Measurements from ENCODE around the gene FADS2. TPM values are rescaled to one million over a fixed set of nuclear protein-coding genes. Genes with fewer than 3 reads are reported as not detected.

The FADS2 gene
- total and polyA plus RNA-seq, 7 experiments from 2014 or later: 0.19 to 192 (median 2.1) TPM

GRCh38 chr11:61794579-61794978 lies 33.5 kb upstream of the FADS2 start:
- Mint-ChIP-seq H3K4me3 (peak overlapping the region in 2 of 10 donors; percentile 52 to 95), H3K4me1 (peaks cover 14 to 67% (median 30%) of the 10 kb centered on the region in 7 donors), H3K27ac (peak overlapping the region in 1 of 9 donors; percentile 30), H3K27me3 (no peaks in the 10 kb centered on the region), H3K36me3 (peaks cover 0 to 21% (median 2%) of the 10 kb centered on the region in 5 donors), H3K9me3 (no peaks in the 10 kb centered on the region)
- intact Hi-C loops (cut with micrococcal nuclease): loop anchor here (5.0 kb wide), 2 partner anchors 47 to 173 kb away; partner anchors contain the start of gene FTH1 (in 1 of the 2)
- ChIA-PET POLR2A (no interaction called here), CTCF (interaction anchor here (5.1 kb wide), 1 partner anchor 287 kb away, joined by 66 read pairs; no protein-coding TSS in a partner anchor)
- peaks cover 9 to 14% of the 10 kb centered on the region in 2 donors for H3K4me1 ChIP-seq (ENCODE audit: control insufficient read depth in 2 of 2, insufficient read depth in 2 of 2, low read length in 2 of 2)
- H3K27ac ChIP-seq (ENCODE audit: low read depth, low read length): no peak overlapping the region
- ATAC-seq (no peak), DNase-seq (no peak)
- no peak overlapping the region for H3K4me3 ChIP-seq (ENCODE audit: low read length)
- H3K36me3 ChIP-seq (ENCODE audit: control insufficient read depth in 2 of 3, insufficient read depth in 3 of 3, low read length in 3 of 3): peaks cover 0 to 16% (median under 1%) of the 10 kb centered on the region in 3 experiments
- H3K9me3 ChIP-seq (ENCODE audit: control insufficient read depth in 2 of 3, low read length in 3 of 3): no peaks in the 10 kb centered on the region
- H3K27me3 ChIP-seq (ENCODE audit: control insufficient read depth in 2 of 2, insufficient read depth in 2 of 2, low read length in 2 of 2): no peaks in the 10 kb centered on the region

- Histone ChIP-seq H3K36me3 (ENCODE audit: control insufficient read depth in 2 of 3, insufficient read depth in 3 of 3, low read length in 3 of 3) (peaks cover 0 to 8% (median 0%) of the 10 kb centered on the region in 3 experiments), H3K4me3 (ENCODE audit: low read length) (no peak overlapping the region), H3K27ac (ENCODE audit: low read depth, low read length) (no peak overlapping the region), H3K27me3 (ENCODE audit: control insufficient read depth in 2 of 2, insufficient read depth in 2 of 2, low read length in 2 of 2) (no peaks in the 10 kb centered on the region), H3K4me1 (ENCODE audit: control insufficient read depth in 2 of 2, insufficient read depth in 2 of 2, low read length in 2 of 2) (peaks cover 9 to 14% of the 10 kb centered on the region in 2 donors), H3K9me3 (ENCODE audit: control insufficient read depth in 2 of 3, low read length in 3 of 3) (no peaks in the 10 kb centered on the region)
- Mint-ChIP-seq H3K36me3 (peaks cover 0 to 15% (median 3%) of the 10 kb centered on the region in 5 donors), H3K4me1 (peaks cover 14 to 61% (median 27%) of the 10 kb centered on the region in 7 donors), H3K9me3 (no peaks in the 10 kb centered on the region), H3K27me3 (no peaks in the 10 kb centered on the region), H3K27ac (peak overlapping the region in 1 of 9 donors; percentile 38), H3K4me3 (peak overlapping the region in 3 of 10 donors; percentile 42 to 52 (median 46))
- ChIA-PET CTCF (interaction anchor here (0.6 to 5.1 kb wide), 4 partner anchors 11 to 421 kb away, joined by 3 to 66 read pairs (median 26); no protein-coding TSS in a partner anchor), POLR2A (no interaction called here)
- intact Hi-C loops (cut with micrococcal nuclease): loop anchor here in 1 of 2 donors (5.0 kb wide), 1 partner anchor 517 kb away; no protein-coding TSS in a partner anchor
- ATAC-seq: no peak
- no peak for DNase-seq
Measured at GRCh38 chr11:61795459-61795858, 32.6 kb upstream of the FADS2 start.

- CTCF ChIA-PET: interaction anchor here (0.6 to 5.1 kb wide), 8 partner anchors 8 to 422 kb away, joined by 3 to 66 read pairs (median 5); partner anchors contain the start of gene FADS1
- Mint-ChIP-seq H3K27ac (no peak overlapping the region), H3K4me3 (no peak overlapping the region), H3K27me3 (no peaks in the 10 kb centered on the region), H3K9me3 (no peaks in the 10 kb centered on the region), H3K36me3 (peaks cover 0 to 15% (median 3%) of the 10 kb centered on the region in 5 donors), H3K4me1 (peaks cover 14 to 60% (median 23%) of the 10 kb centered on the region in 7 donors)
- intact Hi-C loops (cut with micrococcal nuclease): loop anchor here (2.0 to 5.0 kb wide), 4 partner anchors 103 to 516 kb away; partner anchors contain the start of gene SCGB2A1 (in 1 of the 2)
- DNase-seq: no peak
- Histone ChIP-seq H3K4me1 (ENCODE audit: control insufficient read depth in 2 of 2, insufficient read depth in 2 of 2, low read length in 2 of 2) (peaks cover 9 to 14% of the 10 kb centered on the region in 2 donors), H3K4me3 (ENCODE audit: low read length) (no peak overlapping the region), H3K9me3 (ENCODE audit: control insufficient read depth in 2 of 3, low read length in 3 of 3) (no peaks in the 10 kb centered on the region), H3K27me3 (ENCODE audit: control insufficient read depth in 2 of 2, insufficient read depth in 2 of 2, low read length in 2 of 2) (no peaks in the 10 kb centered on the region), H3K27ac (ENCODE audit: low read depth, low read length) (no peak overlapping the region), H3K36me3 (ENCODE audit: control insufficient read depth in 2 of 3, insufficient read depth in 3 of 3, low read length in 3 of 3) (peaks cover 0 to 8% (median 0%) of the 10 kb centered on the region in 3 experiments)
- POLR2A ChIA-PET: no interaction called here
- no peak for ATAC-seq
Measured at GRCh38 chr11:61795876-61796526, 32.1 kb upstream of the FADS2 start.

GRCh38 chr11:61797263-61797944 lies 30.7 kb upstream of the FADS2 start:
- Histone ChIP-seq H3K36me3 (ENCODE audit: control insufficient read depth in 2 of 3, insufficient read depth in 3 of 3, low read length in 3 of 3) (peaks cover 0 to 8% (median 0%) of the 10 kb centered on the region in 3 experiments), H3K27me3 (ENCODE audit: control insufficient read depth in 2 of 2, insufficient read depth in 2 of 2, low read length in 2 of 2) (no peaks in the 10 kb centered on the region), H3K9me3 (ENCODE audit: control insufficient read depth in 2 of 3, low read length in 3 of 3) (no peaks in the 10 kb centered on the region), H3K4me3 (ENCODE audit: low read length) (no peak overlapping the region), H3K27ac (ENCODE audit: low read depth, low read length) (no peak overlapping the region), H3K4me1 (ENCODE audit: control insufficient read depth in 2 of 2, insufficient read depth in 2 of 2, low read length in 2 of 2) (peaks cover 0 to 4% of the 10 kb centered on the region in 2 donors)
- peak in 8 of 9 donors; percentile 52 to 78 (median 64) for DNase-seq
- Mint-ChIP-seq H3K9me3 (no peaks in the 10 kb centered on the region), H3K4me3 (no peak overlapping the region), H3K27me3 (no peaks in the 10 kb centered on the region), H3K27ac (peak overlapping the region in 4 of 9 donors; percentile 0 to 23 (median 10)), H3K36me3 (peaks cover 0 to 13% (median 3%) of the 10 kb centered on the region in 5 donors), H3K4me1 (peaks cover 6 to 52% (median 15%) of the 10 kb centered on the region in 7 donors)
- ChIA-PET POLR2A (interaction anchor here (0.6 to 1.7 kb wide), 7 partner anchors 15 to 315 kb away, joined by 3 to 10 read pairs (median 4); partner anchors contain the start of gene FTH1), CTCF (interaction anchor here (0.5 to 5.1 kb wide), 26 partner anchors 8 to 1875 kb away, joined by 3 to 66 read pairs (median 4); partner anchors contain the start of genes FADS1 and SDHAF2)
- intact Hi-C loops (cut with micrococcal nuclease): loop anchor here (1.0 to 5.0 kb wide), 16 partner anchors 19 to 528 kb away; partner anchors contain the start of genes FADS3 (in 1 of the 2) and SCGB2A1 (in 1 of the 2)
- ATAC-seq: peak; percentile 44

GRCh38 chr11:61799665-61800284 lies 28.3 kb upstream of the FADS2 start:
- Mint-ChIP-seq H3K27me3 (no peaks in the 10 kb centered on the region), H3K4me3 (no peak overlapping the region), H3K4me1 (peaks cover 0 to 39% (median 5%) of the 10 kb centered on the region in 7 donors), H3K36me3 (peaks cover 0 to 15% (median 3%) of the 10 kb centered on the region in 5 donors), H3K27ac (peak overlapping the region in 2 of 9 donors; percentile 21 to 62), H3K9me3 (no peaks in the 10 kb centered on the region)
- Histone ChIP-seq H3K4me3 (ENCODE audit: low read length) (no peak overlapping the region), H3K27me3 (ENCODE audit: control insufficient read depth in 2 of 2, insufficient read depth in 2 of 2, low read length in 2 of 2) (no peaks in the 10 kb centered on the region), H3K27ac (ENCODE audit: low read depth, low read length) (no peak overlapping the region), H3K36me3 (ENCODE audit: control insufficient read depth in 2 of 3, insufficient read depth in 3 of 3, low read length in 3 of 3) (peaks cover 0 to 8% (median 0%) of the 10 kb centered on the region in 3 experiments), H3K9me3 (ENCODE audit: control insufficient read depth in 2 of 3, low read length in 3 of 3) (no peaks in the 10 kb centered on the region), H3K4me1 (ENCODE audit: control insufficient read depth in 2 of 2, insufficient read depth in 2 of 2, low read length in 2 of 2) (no peaks in the 10 kb centered on the region)
- POLR2A ChIA-PET: interaction anchor here (0.7 kb wide), 1 partner anchor 282 kb away, joined by 3 read pairs; no protein-coding TSS in a partner anchor
- DNase-seq (no peak), ATAC-seq (no peak)
- intact Hi-C loops (cut with micrococcal nuclease): loop anchor here in 1 of 2 donors (5.0 kb wide), 1 partner anchor 513 kb away; no protein-coding TSS in a partner anchor
- CTCF ChIA-PET: interaction anchor here (0.6 to 1.8 kb wide), 2 partner anchors 12 to 308 kb away, joined by 3 to 6 read pairs; no protein-coding TSS in a partner anchor
